Dermis microvascular lymphatic vessel endothelial cell (primary cell): ENCODE results near the gene GABBR2. TPM values are rescaled to one million over a fixed set of nuclear protein-coding genes. Genes with fewer than 3 reads are reported as not detected.

Source experiments
- DNase-seq, 2 donors: peaks; one replicate each; pipeline versions ENCODE4 v3.0.0 to v3.0.0-alpha.2; 2010; ENCODE audit warnings: low read depth in 2 of 2
- total RNA-seq: library from RNA; depleted of rRNA; stranded (reverse); fragments of >200 nt; gene quantifications from 2 replicates; pipeline ENCODE4 v1.2.1, GENCODE V29; 2014

Gene GABBR2
- total RNA-seq, 1 donor from 2014 or later = 1.8 TPM

DNA sequence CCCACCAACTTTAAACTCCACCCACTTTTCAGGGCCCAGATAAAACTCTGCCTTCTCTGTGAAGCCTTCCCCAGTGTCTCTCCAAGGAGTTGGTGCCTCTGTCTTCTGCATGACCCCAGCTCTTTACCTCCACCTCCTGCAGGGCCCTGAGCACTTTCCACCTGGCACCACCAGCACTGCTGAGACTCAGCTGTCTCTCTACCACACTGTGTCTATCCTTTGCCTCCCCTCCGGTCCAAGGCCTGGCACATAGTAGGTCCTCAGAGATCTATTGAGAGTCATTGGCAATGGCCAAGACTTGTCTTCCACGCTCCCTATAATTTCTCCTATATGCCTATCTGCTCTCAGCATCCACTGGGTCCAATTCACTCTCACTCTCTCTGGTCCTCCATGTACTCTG is 12.9 kb upstream of the GABBR2 start:
- DNase-seq = no peak

- DNase-seq = no peak
Measured at GRCh38 chr9:98720402-98720801, 11.7 kb upstream of the GABBR2 start.

DNA sequence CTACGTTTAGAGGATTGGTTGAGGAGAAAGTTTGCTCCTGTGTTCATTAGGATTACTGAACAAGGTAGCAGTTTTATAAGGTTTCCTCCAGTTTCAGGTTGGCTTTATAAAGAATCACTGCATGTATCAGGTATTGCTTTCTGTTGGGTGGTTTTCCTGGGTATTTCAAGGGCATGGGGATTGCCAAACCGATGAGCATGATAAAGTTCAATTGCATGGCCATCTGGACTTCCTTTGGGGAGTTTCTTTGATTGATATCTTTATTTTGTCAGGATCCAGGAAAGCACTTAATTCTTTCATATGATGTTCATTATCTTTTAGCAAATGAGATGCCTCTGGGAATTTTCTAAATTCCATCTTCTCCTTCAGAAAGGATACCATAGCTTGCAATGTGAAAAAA is 10.3 kb upstream of the GABBR2 start:
- DNase-seq = no peak

GRCh38 chr9:98714833-98715232 is 6.1 kb upstream of the GABBR2 start:
- DNase-seq = no peak

DNA sequence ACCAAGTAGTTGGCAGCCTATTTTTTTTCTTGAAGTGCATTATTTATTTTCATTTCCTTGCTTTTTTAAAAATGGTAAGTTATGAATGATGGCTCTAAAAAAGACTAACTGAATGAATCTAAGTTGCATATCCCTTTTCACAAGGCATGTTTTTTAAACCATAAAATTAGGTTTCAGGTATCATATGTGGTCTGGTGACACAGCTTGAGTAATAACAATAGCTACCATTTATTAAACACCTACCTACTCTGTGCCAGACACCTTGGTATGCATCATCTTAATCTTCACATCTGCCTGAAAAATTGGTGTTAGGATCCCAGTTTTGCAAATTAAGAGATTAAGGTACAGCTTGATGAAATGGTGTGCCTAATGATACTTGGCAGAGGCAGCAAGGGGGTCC is 4.3 kb upstream of the GABBR2 start:
- no peak for DNase-seq

DNA sequence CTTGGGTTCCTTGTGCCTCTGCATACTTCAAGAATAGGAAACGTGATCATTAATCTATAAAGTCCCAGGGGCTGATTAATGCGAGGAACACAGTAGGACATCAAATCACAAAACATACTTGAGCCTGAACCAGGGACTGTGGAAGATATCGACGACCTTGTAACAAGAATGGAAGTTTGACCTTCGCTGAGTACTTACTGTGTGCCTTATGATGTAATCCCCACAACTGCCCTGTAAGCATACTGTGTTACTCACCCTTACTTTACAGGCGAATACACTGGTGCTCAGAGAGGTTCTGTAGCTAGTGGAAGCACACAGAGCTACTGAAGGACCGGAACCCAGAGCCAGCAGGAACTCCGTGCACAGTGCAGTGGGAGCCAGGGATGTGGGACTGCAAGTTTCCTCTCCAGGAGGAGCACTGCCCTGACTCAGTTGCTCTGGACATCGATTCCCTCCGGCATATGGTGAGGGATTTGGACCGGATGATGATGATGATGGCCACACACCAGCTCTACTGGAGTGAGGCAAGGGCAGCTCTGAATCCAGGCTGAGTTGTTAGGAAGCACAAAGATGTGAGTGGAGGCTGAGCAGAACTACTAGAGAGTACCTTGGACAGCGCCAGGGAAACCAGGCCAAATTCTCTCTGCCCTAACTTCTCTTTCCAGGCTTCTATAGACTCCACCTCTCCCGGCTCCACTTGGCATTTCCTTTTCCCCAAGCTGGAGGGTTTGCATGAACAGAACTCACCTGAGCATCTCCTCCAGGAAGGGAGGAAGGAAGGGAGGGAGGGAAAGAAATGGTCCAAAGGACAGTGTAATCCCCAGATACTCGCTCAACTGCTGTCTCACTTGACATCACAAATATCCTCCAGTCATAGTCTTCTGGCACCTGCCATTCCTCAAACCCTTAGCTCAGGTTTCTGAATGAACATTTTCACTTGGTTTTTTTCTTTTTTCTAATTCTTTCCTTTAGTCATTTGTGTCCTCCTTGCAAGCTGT is 1.5 kb upstream of the GABBR2 start:
- DNase-seq = peak; percentile 32 to 59

DNA sequence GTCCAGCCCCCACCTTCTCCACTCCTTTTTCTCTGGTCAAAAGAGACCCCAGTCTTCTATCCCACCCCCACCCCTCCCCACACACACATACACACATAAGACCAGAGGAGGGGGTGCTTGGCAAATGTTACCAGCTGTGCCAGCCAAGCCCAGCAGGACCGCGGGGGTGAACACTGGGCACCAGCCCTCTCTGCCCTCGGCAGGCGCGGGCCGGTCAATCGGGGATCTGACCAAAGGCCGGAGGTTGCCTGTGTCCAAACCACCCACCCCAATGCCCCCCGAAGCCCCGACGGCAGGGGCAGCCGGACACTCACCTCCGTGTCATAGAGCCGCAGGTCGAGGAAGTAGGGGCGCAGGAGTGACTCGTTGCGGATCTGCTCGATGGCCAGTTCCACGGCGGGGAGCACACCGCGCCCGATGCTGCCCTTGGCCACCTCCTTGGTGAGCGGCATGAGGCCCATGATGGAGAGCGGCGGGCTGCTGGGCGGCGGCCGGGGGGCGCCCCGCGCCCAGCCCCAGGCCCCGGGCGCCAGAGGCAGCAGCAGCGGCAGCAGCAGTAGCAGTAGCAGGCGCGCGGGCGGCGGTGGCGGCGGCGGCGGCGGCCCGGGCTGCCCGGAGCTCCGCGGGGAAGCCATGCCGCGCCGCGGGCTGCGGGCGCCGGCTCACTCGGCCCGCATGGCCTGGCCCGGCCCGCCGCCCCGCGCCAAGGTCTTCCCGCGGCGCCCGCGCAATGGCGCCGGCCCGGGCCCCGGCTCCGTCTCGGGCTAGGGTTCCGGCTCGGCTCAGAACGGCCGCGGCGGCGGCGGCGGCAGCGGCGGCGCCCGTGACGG is 417 bp downstream of the GABBR2 start:
- DNase-seq = no peak

- peak; percentile 32 to 75 for DNase-seq
Measured at GRCh38 chr9:98707166-98708102, 1.3 kb downstream of the GABBR2 start.

DNA sequence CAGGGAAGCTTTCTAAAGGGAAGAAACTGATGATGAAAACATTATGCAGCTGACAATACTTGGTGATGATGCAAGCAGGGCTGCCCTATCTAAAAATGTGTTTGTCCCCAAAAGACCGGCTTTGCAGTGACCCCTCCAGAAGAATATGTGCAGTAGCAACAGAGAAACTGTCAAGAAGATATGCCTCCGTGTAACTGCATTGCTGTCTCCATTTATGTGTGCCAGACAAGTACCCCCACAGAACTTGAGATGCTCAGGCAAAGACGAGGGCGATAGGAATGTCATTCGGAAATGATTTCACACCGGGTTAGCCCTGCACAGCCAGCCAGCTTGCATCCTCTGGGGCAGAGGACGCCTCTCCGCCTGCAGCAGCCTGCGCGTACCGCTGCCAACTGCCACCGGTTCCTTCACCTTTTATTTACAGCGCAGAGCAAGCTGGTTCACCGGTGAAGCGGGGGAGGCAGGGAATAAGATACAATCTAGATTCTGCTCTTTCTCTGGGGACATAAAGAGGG is 2.0 kb downstream of the GABBR2 start:
- DNase-seq = peak; percentile 4 to 20

- DNase-seq = no peak
Measured at GRCh38 chr9:98702835-98703380, 5.8 kb downstream of the GABBR2 start.

DNA sequence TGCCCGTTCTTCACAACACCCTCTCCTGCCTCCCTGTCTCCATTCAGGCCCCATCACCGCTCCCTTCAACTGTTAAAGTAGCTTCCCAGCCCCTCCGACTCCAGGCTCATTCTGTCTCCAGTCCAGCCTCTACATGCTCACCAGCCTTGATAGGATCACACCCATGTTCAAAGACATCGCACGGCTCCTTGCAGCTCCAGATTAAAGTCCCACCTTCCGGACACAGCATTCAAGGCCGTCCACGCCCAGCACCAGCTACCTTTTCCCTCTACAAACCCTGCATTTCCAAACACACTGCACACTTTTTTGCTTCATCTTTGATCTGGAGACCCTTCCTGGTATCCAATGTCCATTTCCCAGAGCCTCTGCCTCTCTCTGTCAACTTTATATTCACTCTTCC is 6.4 kb downstream of the GABBR2 start:
- no peak for DNase-seq

DNA sequence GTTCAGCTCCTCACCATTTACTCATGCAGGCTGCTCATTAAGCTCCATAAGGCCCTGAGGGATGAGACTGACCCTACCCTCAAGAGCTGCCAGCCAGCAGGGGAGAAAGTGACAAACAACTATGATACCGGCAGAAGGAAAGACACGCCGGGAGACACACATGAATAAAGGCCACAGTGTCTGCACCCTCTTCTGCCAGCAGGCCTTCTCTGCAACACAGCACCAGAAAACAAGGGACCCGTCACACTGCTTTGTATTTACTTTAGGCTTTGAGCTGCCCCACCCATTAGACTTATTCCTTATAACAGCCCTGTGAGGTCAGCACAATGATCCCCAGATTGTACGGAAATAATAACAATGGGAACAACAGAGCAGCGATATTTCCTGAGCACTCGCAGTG is 7.2 kb downstream of the GABBR2 start:
- no peak for DNase-seq

GRCh38 chr9:98700801-98701200 is 7.9 kb downstream of the GABBR2 start:
- no peak for DNase-seq

- DNase-seq = no peak
Measured at GRCh38 chr9:98698856-98699255, 9.9 kb downstream of the GABBR2 start.

DNA sequence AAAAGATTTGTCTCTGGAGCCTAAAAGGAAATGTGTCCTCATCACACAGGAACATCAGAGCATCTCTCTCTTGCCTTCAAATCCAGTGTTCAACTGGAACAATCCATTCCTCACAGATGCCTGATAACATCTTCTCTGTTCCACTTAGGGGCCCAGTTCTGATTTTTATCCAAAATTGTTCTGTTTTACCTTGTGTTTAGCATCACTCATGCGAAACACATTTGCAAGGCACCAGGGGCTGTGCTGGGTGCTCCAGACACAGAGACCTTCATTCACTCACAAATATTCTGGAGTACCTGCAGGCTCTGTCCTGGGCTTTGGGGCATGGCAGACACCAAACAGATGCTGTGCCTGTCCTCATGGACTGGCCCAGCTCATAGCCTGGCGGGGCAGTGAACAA is 13.8 kb downstream of the GABBR2 start:
- no peak for DNase-seq

DNA sequence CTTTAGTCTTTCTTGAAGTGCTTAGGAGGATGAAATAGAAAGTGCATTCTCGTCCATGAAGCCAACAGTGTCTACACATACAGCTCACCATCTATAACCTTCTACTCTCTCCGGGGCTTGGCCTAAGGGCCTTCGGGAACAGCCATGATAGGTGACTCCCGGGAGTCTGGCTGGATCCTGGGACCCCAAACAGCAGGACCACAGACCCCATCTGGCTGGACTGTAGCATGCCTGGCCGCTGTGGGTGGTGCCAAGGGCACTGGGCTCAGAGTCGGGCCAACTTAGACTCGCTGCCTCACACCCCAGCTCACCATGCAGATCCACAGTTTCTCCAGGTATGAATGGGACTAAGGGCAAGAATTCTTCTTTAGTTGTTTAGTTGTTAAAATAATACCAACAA is 16.3 kb downstream of the GABBR2 start:
- no peak for DNase-seq

DNA sequence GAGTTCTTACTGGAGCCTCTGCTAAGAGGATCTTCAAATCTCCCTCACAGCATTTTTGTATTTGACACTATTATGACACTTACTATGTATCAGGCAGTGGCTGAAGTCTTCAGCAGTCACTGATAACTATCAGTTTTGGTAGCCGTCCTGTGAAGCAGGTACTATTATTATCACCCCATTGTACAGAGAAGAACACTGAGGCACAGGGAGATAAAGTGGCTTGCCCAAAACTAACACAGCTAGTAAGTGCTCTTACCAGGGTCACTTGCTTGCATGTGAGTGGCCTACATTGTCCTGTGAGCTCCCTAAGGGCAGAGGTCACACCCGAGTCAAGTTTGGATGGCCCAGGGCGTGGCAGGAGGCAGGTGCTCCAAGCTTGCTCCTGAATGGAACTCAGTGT is 16.8 kb downstream of the GABBR2 start:
- DNase-seq = no peak

GRCh38 chr9:98690686-98691085 is 18.0 kb downstream of the GABBR2 start:
- no peak for DNase-seq

- DNase-seq = no peak
Measured at GRCh38 chr9:98688710-98689495, 19.8 kb downstream of the GABBR2 start.

DNA sequence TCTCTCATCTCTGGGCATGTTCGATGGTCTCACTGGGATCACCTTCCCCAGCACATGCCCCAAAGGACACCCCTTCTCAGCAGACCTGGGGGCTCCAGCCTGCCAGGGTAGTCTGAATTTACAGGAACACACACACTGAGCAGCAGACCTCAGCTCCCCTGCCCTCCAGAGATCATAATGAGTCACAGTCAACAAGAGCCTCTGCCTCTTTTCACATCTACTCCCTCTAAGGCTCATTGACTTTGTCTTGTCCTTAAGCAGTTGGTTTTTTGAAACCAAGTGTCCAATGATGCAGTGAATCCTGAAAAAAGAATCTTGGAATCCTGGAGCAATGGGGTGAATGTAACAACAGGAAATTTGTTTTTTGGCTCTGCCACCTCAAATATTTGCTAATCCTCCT is 20.8 kb downstream of the GABBR2 start:
- DNase-seq = no peak
